OCI-LY1 (cell line): ENCODE data around the gene CHN1.

ENCODE experiments used
- H2AFZ ChIP-seq: fragments of 200-600 bp; sonication (generic), shearing (Covaris generic); 2 replicates; pipeline ENCODE4 v1.6.0; 2014; ENCODE audit warnings: antibody characterized with exemption, mild to moderate bottlenecking, low read length
- H3F3A ChIP-seq: fragments of 200-600 bp; sonication (generic), shearing (Covaris generic); 2 replicates; pipeline ENCODE4 v1.6.0; 2014; ENCODE audit warnings: mild to moderate bottlenecking, antibody characterized with exemption, low read length, moderate library complexity; ENCODE audit not compliant: insufficient read depth
- H3K27ac ChIP-seq: fragments of 200-600 bp; sonication (generic); 2 replicates; pipeline ENCODE4 v1.5.1; 2014; ENCODE audit warnings: low read length, mixed run types, mild to moderate bottlenecking, low read depth; ENCODE audit not compliant: poor library complexity, severe bottlenecking
- H3K27me3 ChIP-seq: fragments of 200-600 bp; sonication (generic); 2 replicates; pipeline ENCODE4 v1.6.0; 2014; ENCODE audit warnings: antibody characterized with exemption, mild to moderate bottlenecking, low read length, moderate library complexity; ENCODE audit not compliant: insufficient read depth
- H3K36me3 ChIP-seq: fragments of 200-600 bp; sonication (generic); 2 replicates; pipeline ENCODE4 v1.6.1; 2014; ENCODE audit warnings: mild to moderate bottlenecking, antibody characterized with exemption, low read length, moderate library complexity, mixed read lengths; ENCODE audit not compliant: insufficient read depth
- H3K4me1 ChIP-seq: fragments of 200-600 bp; sonication (generic); 2 replicates; pipeline ENCODE4 v1.5.1; 2014; ENCODE audit warnings: mild to moderate bottlenecking, low read length, moderate library complexity; ENCODE audit not compliant: insufficient read depth, severe bottlenecking
- H3K4me2 ChIP-seq: fragments of 200-600 bp; sonication (generic), shearing (Covaris generic); 2 replicates; pipeline ENCODE4 v1.6.1; 2014; ENCODE audit warnings: low read length
- H3K4me3 ChIP-seq: fragments of 200-600 bp; sonication (generic); 2 replicates; pipeline ENCODE4 v1.5.1; 2014; ENCODE audit warnings: low read length, low read depth, mild to moderate bottlenecking, mixed read lengths; ENCODE audit not compliant: poor library complexity, severe bottlenecking
- H3K79me2 ChIP-seq: fragments of 200-600 bp; shearing (Covaris generic); 2 replicates; pipeline ENCODE4 v1.6.1; 2016; ENCODE audit warnings: mixed run types, low read length, mixed read lengths; ENCODE audit not compliant: insufficient read depth
- H3K9ac ChIP-seq: fragments of 200-600 bp; sonication (generic), shearing (Covaris generic); 2 replicates; pipeline ENCODE4 v1.6.1; 2014; ENCODE audit warnings: mild to moderate bottlenecking, low read length, mixed read lengths
- H3K9me2 ChIP-seq: fragments of 200-600 bp; sonication (generic), shearing (Covaris generic); 2 replicates; pipeline ENCODE4 v1.6.1; 2014; ENCODE audit warnings: low read depth, mild to moderate bottlenecking, low read length, mixed read lengths
- H3K9me3 ChIP-seq: fragments of 200-600 bp; shearing (Covaris generic); 2 replicates; pipeline ENCODE4 v1.6.1; 2014; ENCODE audit warnings: low read length, mixed read lengths
- H4K20me1 ChIP-seq: fragments of 200-600 bp; sonication (generic), shearing (Covaris generic); 2 replicates; pipeline ENCODE4 v1.6.0; 2016; ENCODE audit warnings: mild to moderate bottlenecking, low read length; ENCODE audit not compliant: insufficient read depth
- CTCF ChIP-seq: fragments of 200-600 bp; sonication (generic), shearing (Covaris generic); IDR thresholded peaks from 2 replicates; pipeline ENCODE4 v1.5.1; 2017; ENCODE audit warnings: mild to moderate bottlenecking, antibody characterized with exemption, low read length, moderate library complexity, mixed read lengths
- EZH2 ChIP-seq: fragments of 200-600 bp; sonication (generic), shearing (Covaris generic); IDR thresholded peaks from 2 replicates; pipeline ENCODE4 v1.8.0; 2017; ENCODE audit warnings: borderline replicate concordance, mixed run types, mild to moderate bottlenecking, antibody characterized with exemption, low read length, moderate library complexity, mixed read lengths

Gene CHN1

GRCh38 chr2:174919947-174920595, 85.1 kb downstream of the CHN1 start:
- H3K27ac ChIP-seq, result no peak overlapping the region

GRCh38 chr2:174918886-174919526, 86.2 kb downstream of the CHN1 start:
- Histone ChIP-seq H3K4me1 (no peaks in the 10 kb centered on the region), H3K9me3 (no peaks in the 10 kb centered on the region), H3K27ac (no peak overlapping the region), H3K4me2 (no peak overlapping the region), H3K79me2 (no peaks in the 10 kb centered on the region), H3F3A (no peaks in the 10 kb centered on the region), H4K20me1 (no peaks in the 10 kb centered on the region), H2AFZ (no peak overlapping the region), H3K9ac (no peak overlapping the region), H3K4me3 (no peak overlapping the region), H3K36me3 (no peaks in the 10 kb centered on the region), H3K9me2 (no peaks in the 10 kb centered on the region), H3K27me3 (no peaks in the 10 kb centered on the region; the same call in 1 of the 2 replicates)
- TF ChIP-seq EZH2 (no peak), CTCF (no peak)

More at GRCh38 chr2:174919947-174920595, 85.1 kb downstream of the CHN1 start:
- TF ChIP-seq EZH2 (no peak), CTCF (no peak)
- Histone ChIP-seq H3K9ac (no peak overlapping the region), H3K9me2 (no peaks in the 10 kb centered on the region), H3K36me3 (no peaks in the 10 kb centered on the region), H3K79me2 (no peaks in the 10 kb centered on the region), H4K20me1 (no peaks in the 10 kb centered on the region), H3K27me3 (no peaks in the 10 kb centered on the region; the same call in 1 of the 2 replicates), H3K4me1 (no peaks in the 10 kb centered on the region), H3F3A (no peaks in the 10 kb centered on the region), H3K9me3 (no peaks in the 10 kb centered on the region), H3K4me2 (no peak overlapping the region), H2AFZ (no peak overlapping the region), H3K4me3 (no peak overlapping the region)

- TF ChIP-seq CTCF (no peak), EZH2 (no peak)
- no peak overlapping the region for H3K27ac ChIP-seq
- no peaks in the 10 kb centered on the region for H3K79me2 ChIP-seq
- H3K36me3 ChIP-seq, result no peaks in the 10 kb centered on the region
- H3K27me3 ChIP-seq, result no peaks in the 10 kb centered on the region; the same call in 1 of the 2 replicates
- H3F3A ChIP-seq, result no peaks in the 10 kb centered on the region
- no peaks in the 10 kb centered on the region for H4K20me1 ChIP-seq
- no peak overlapping the region for H3K9ac ChIP-seq
- no peak overlapping the region for H2AFZ ChIP-seq
- H3K9me2 ChIP-seq, result no peaks in the 10 kb centered on the region
- no peak overlapping the region for H3K4me3 ChIP-seq
- H3K9me3 ChIP-seq, result no peaks in the 10 kb centered on the region
- no peak overlapping the region for H3K4me2 ChIP-seq
- H3K4me1 ChIP-seq, result no peaks in the 10 kb centered on the region
These were observed 88.8 kb downstream of the CHN1 start for GRCh38 chr2:174916270-174916930.
